ENCODE data around the gene CDH23. TPM values are rescaled to one million over a fixed set of nuclear protein-coding genes. Genes with fewer than 3 reads are reported as not detected.

Gene CDH23
- total RNA-seq, 1 experiment from 2014 or later = 7.8 TPM

DNA sequence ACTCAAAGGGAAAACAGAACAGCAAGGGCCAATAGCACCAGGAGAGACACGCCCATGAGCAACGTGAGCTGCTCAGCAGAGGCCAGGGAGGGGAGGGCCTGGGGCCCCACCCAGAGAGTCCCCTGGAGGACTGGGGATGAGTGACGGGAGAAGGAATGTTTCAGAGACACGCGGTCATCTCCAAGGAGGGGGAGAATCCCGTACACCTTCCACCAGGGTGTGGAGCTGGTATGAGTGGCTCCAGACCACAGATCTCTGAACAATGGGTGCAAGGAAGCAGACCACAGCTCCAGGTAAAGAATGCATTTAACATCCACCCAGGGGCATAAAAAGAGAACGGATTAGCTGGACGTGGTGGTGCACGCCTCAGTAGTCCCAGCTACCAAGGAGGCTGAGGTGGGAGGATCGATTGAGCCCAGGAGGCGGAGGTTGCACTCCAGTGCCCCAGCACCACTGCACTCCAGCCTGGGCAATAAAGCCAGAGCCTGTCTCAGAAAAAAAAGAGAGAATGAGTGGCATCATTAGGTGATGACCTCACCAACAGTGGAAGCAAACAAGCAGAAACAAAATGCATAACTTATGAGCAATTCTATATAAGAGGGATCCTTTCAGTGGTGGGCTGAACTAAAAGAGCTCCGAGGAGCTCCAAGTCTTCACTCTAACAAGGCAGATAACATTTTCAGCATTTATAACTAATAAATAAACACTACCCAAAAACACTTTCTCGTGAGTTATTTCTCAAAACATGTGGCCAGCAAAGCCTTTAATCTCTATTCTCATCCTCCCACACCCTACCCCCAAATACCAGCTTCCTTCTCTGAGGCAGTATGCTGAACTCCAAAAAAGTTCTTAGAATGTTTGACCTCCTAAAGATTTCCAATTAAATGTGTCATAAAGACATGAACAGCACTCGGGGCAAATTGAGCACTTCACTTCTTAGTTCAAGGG lies 441.8 kb downstream of the CDH23 start:
- no peaks in the 10 kb centered on the region for H3K9me3 ChIP-seq (ENCODE audit: insufficient read depth, low read depth)
- ChIA-PET CTCF (interaction anchor here (0.6 to 1.0 kb wide), 4 partner anchors 21 to 144 kb away, joined by 3 read pairs; partner anchors contain the start of gene VSIR), POLR2A (ENCODE audit: unreplicated experiment) (interaction anchor here (0.5 to 1.3 kb wide), 6 partner anchors 10 to 498 kb away, joined by 3 to 16 read pairs (median 6); no protein-coding TSS in a partner anchor)
- no peak overlapping the region for H2AFZ ChIP-seq
- peaks cover 28% of the 10 kb centered on the region; the same call in 1 of the 2 replicates for H3F3A ChIP-seq (ENCODE audit: insufficient read depth, low read depth)
- H3K27me3 ChIP-seq (ENCODE audit: insufficient read depth, low read depth) = no peaks in the 10 kb centered on the region
- H3K9me2 ChIP-seq (ENCODE audit: insufficient read depth) = no peaks in the 10 kb centered on the region
- H3K79me2 ChIP-seq (ENCODE audit: low read depth) = peaks cover 97% of the 10 kb centered on the region
- H4K20me1 ChIP-seq (ENCODE audit: insufficient read depth) = peaks cover 87% of the 10 kb centered on the region
- peak overlapping the region; percentile 38 for H3K27ac ChIP-seq
- no peak for TF ChIP-seq EZH2 (IDR thresholded peaks at IDR 0.05; ENCODE audit: low read depth)
- H3K4me3 ChIP-seq = no peak overlapping the region
- peaks cover 4% of the 10 kb centered on the region; the same call in 1 of the 2 replicates for H3K36me3 ChIP-seq (ENCODE audit: low read depth)
- H3K4me1 ChIP-seq (replicated peaks; ENCODE audit: insufficient read depth) = peaks cover 57% of the 10 kb centered on the region
- no TSS peak for BruUV-seq (replicated peaks)
- peak overlapping the region; percentile 44 for H3K4me2 ChIP-seq
- peak; percentile 77 to 87 for DNase-seq
- intact Hi-C loops (cut with micrococcal nuclease; ENCODE audit: unreplicated experiment) = loop anchor here (1.0 to 10.0 kb wide), 4 partner anchors 13 to 209 kb away; partner anchors contain the start of genes CHST3 and PSAP

- POLR2A ChIA-PET (ENCODE audit: unreplicated experiment) = interaction anchor here (0.6 kb wide), 6 partner anchors 28 to 1575 kb away, joined by 3 to 7 read pairs (median 4); partner anchors contain the start of gene VSIR
Observed at GRCh38 chr10:71840177-71840957, 443.6 kb downstream of the CDH23 start.

GRCh38 chr10:71840958-71841335 lies 444.2 kb downstream of the CDH23 start:
- CTCF ChIA-PET = no interaction called here

More at GRCh38 chr10:71840177-71840957, 443.6 kb downstream of the CDH23 start:
- CTCF ChIA-PET = interaction anchor here (0.5 kb wide), 1 partner anchor 920 kb away, joined by 3 read pairs; no protein-coding TSS in a partner anchor
- peaks cover 63% of the 10 kb centered on the region for H3K4me1 ChIP-seq (replicated peaks; ENCODE audit: insufficient read depth)
- DNase-seq = peak; percentile 90 to 94
- intact Hi-C loops (cut with micrococcal nuclease; ENCODE audit: unreplicated experiment) = loop anchor here (1.0 to 2.0 kb wide), 2 partner anchors 28 to 48 kb away; no protein-coding TSS in a partner anchor
- H3K27ac ChIP-seq = peak overlapping the region; percentile 14; the same call in 1 of the 2 replicates
- BruUV-seq (replicated peaks) = no TSS peak
- H3K36me3 ChIP-seq (ENCODE audit: low read depth) = peaks cover 4% of the 10 kb centered on the region; the same call in 1 of the 2 replicates
- H3F3A ChIP-seq (ENCODE audit: insufficient read depth, low read depth) = peaks cover 28% of the 10 kb centered on the region; the same call in 1 of the 2 replicates
- H3K27me3 ChIP-seq (ENCODE audit: insufficient read depth, low read depth) = no peaks in the 10 kb centered on the region
- H3K9me2 ChIP-seq (ENCODE audit: insufficient read depth) = no peaks in the 10 kb centered on the region
- peaks cover 99% of the 10 kb centered on the region for H3K79me2 ChIP-seq (ENCODE audit: low read depth)
- no peak overlapping the region for H2AFZ ChIP-seq
- H4K20me1 ChIP-seq (ENCODE audit: insufficient read depth) = peaks cover 91% of the 10 kb centered on the region
- H3K4me2 ChIP-seq = peak overlapping the region; percentile 22
- H3K4me3 ChIP-seq = no peak overlapping the region
- TF ChIP-seq EZH2 (IDR thresholded peaks at IDR 0.05; ENCODE audit: low read depth) = no peak
- TF ChIP-seq, protein P1, sequence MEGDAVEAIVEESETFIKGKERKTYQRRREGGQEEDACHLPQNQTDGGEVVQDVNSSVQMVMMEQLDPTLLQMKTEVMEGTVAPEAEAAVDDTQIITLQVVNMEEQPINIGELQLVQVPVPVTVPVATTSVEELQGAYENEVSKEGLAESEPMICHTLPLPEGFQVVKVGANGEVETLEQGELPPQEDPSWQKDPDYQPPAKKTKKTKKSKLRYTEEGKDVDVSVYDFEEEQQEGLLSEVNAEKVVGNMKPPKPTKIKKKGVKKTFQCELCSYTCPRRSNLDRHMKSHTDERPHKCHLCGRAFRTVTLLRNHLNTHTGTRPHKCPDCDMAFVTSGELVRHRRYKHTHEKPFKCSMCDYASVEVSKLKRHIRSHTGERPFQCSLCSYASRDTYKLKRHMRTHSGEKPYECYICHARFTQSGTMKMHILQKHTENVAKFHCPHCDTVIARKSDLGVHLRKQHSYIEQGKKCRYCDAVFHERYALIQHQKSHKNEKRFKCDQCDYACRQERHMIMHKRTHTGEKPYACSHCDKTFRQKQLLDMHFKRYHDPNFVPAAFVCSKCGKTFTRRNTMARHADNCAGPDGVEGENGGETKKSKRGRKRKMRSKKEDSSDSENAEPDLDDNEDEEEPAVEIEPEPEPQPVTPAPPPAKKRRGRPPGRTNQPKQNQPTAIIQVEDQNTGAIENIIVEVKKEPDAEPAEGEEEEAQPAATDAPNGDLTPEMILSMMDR (conservative IDR thresholded peaks at IDR 0.05) = no peak
- H3K9me3 ChIP-seq (ENCODE audit: insufficient read depth, low read depth) = no peaks in the 10 kb centered on the region

More at GRCh38 chr10:71840958-71841335, 444.2 kb downstream of the CDH23 start:
- Histone ChIP-seq H3F3A (ENCODE audit: insufficient read depth, low read depth) (peaks cover 28% of the 10 kb centered on the region; the same call in 1 of the 2 replicates), H3K4me1 (replicated peaks; ENCODE audit: insufficient read depth) (peaks cover 69% of the 10 kb centered on the region), H2AFZ (no peak overlapping the region), H3K4me3 (no peak overlapping the region), H3K79me2 (ENCODE audit: low read depth) (peaks cover 99% of the 10 kb centered on the region), H3K9me2 (ENCODE audit: insufficient read depth) (no peaks in the 10 kb centered on the region), H4K20me1 (ENCODE audit: insufficient read depth) (peaks cover 93% of the 10 kb centered on the region), H3K27me3 (ENCODE audit: insufficient read depth, low read depth) (no peaks in the 10 kb centered on the region), H3K4me2 (peak overlapping the region; percentile 22), H3K36me3 (ENCODE audit: low read depth) (peaks cover 4% of the 10 kb centered on the region; the same call in 1 of the 2 replicates), H3K27ac (no peak overlapping the region), H3K9me3 (ENCODE audit: insufficient read depth, low read depth) (no peaks in the 10 kb centered on the region)
- DNase-seq = peak in 1 of 2 experiments; percentile 49
- intact Hi-C loops (cut with micrococcal nuclease; ENCODE audit: unreplicated experiment) = loop anchor here (1.0 to 2.0 kb wide), 2 partner anchors 28 to 47 kb away; no protein-coding TSS in a partner anchor
- TF ChIP-seq EZH2 (IDR thresholded peaks at IDR 0.05; ENCODE audit: low read depth) = no peak
- TF ChIP-seq, protein P1 (conservative IDR thresholded peaks at IDR 0.05) = no peak
- no TSS peak for BruUV-seq (replicated peaks)
- POLR2A ChIA-PET (ENCODE audit: unreplicated experiment) = interaction anchor here (0.6 kb wide), 1 partner anchor 127 kb away, joined by 3 read pairs; no protein-coding TSS in a partner anchor
